Activated CD4-positive, alpha-beta T cell treated with anti-CD3 and anti-CD28 coated beads, Interleukin-2, amount 10 ng/mL, durations not matched to agents 24 days and 14 days (primary cell): Measurements from ENCODE around the gene RBBP8. TPM values are rescaled to one million over a fixed set of nuclear protein-coding genes. Genes with fewer than 3 reads are reported as not detected.

Experiments used
- DNase-seq: peaks from one replicate; pipeline ENCODE4 v3.0.0; 2022
- H3K27ac Mint-ChIP-seq: one replicate; pipeline ENCODE4 v1.8.0; 2022; ENCODE audit warnings: mild to moderate bottlenecking, mixed read lengths
- H3K27me3 Mint-ChIP-seq: one replicate; pipeline ENCODE4 v1.8.0; 2022; ENCODE audit warnings: mixed read lengths
- H3K36me3 Mint-ChIP-seq: one replicate; pipeline ENCODE4 v1.8.0; 2022; ENCODE audit warnings: low read depth, mild to moderate bottlenecking, mixed read lengths
- H3K4me1 Mint-ChIP-seq: one replicate; pipeline ENCODE4 v1.8.0; 2021; ENCODE audit warnings: mixed read lengths
- H3K4me3 Mint-ChIP-seq: one replicate; pipeline ENCODE4 v1.8.0; 2022; ENCODE audit warnings: mild to moderate bottlenecking, moderate library complexity, mixed read lengths
- H3K9me3 Mint-ChIP-seq: one replicate; pipeline ENCODE4 v1.8.0; 2021; ENCODE audit warnings: mixed read lengths
- intact Hi-C: fragments of 100-400 bp; cut with micrococcal nuclease; formaldehyde crosslinking; loops from one replicate; pipeline ENCODE4 v1.15.1; 2023
- total RNA-seq: library from RNA; stranded (reverse); gene quantifications from 2 replicates; pipeline ENCODE4 v1.2.3, GENCODE V29; 2022

RBBP8 gene
- total RNA-seq, 1 donor from 2014 or later, result 97.8 TPM

DNA sequence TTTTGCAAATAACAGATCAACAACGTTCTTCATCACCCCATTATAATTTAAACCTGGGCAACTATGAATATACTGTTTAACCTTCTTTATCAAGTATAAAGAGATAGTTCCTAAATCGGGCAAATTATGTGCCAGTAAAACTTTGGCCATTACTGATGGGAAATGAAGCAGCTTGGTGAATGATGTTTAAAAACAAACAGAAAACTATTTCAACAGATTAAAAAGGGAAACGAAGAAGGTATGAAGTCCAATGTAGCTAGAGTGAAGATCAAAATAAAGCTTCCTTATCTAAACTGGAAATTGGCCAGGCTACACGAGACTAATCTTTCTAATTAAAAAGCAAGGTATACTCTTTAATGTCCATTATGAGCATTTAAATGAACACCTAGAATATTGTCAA lies 6.7 kb upstream of the RBBP8 start:
- Mint-ChIP-seq H3K36me3 (no peaks in the 10 kb centered on the region), H3K4me1 (no peaks in the 10 kb centered on the region), H3K27ac (no peak overlapping the region), H3K27me3 (peaks cover 14% of the 10 kb centered on the region), H3K9me3 (no peaks in the 10 kb centered on the region), H3K4me3 (no peak overlapping the region)
- no peak for DNase-seq
- intact Hi-C loops, result no loop called here

- Mint-ChIP-seq H3K4me1 (peaks cover 7% of the 10 kb centered on the region), H3K27me3 (peaks cover 17% of the 10 kb centered on the region), H3K27ac (no peak overlapping the region), H3K4me3 (no peak overlapping the region), H3K9me3 (no peaks in the 10 kb centered on the region), H3K36me3 (no peaks in the 10 kb centered on the region)
- intact Hi-C loops, result no loop called here
- DNase-seq, result no peak
Measured at GRCh38 chr18:22928339-22928738, 4.8 kb upstream of the RBBP8 start.

DNA sequence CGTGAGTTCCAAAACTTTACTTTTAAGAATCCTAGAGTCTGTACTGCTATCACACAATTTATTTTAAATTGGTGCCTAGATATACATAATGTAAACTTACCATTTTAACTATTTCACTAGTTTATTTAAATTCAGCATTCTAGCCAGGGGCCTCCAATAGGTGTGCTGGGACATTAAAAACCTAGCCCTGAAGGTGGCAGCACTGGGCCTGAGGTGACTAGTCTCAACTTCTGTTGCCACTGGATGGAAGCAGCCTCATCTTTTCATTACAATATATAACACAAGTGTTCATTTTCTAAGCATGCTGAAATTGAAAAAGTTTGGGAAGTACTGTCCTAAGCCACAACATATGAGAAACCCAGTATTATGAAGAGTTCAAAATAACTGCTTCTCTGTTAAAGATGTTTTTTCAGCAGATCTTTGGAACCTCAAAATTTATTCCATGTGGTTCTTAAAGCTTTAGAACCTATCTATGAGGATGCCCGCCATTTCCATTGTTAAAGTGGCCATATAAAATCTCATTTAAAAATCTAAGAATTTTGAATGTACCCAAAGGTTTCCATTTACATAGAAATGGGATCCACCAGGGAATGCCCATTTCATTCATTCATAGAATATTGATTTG lies 2.9 kb upstream of the RBBP8 start:
- H3K27ac Mint-ChIP-seq, result no peak overlapping the region
- peak; percentile 95 for DNase-seq
- intact Hi-C loops, result loop anchor here (1.0 to 10.0 kb wide), 7 partner anchors 53 to 657 kb away; partner anchors contain the start of gene NPC1
- H3K4me3 Mint-ChIP-seq, result no peak overlapping the region
- peaks cover 10% of the 10 kb centered on the region for H3K27me3 Mint-ChIP-seq
- H3K9me3 Mint-ChIP-seq, result no peaks in the 10 kb centered on the region
- H3K4me1 Mint-ChIP-seq, result peaks cover 11% of the 10 kb centered on the region
- peaks cover 5% of the 10 kb centered on the region for H3K36me3 Mint-ChIP-seq

GRCh38 chr18:22932885-22933205 lies 283 bp upstream of the RBBP8 start:
- Mint-ChIP-seq H3K9me3 (no peaks in the 10 kb centered on the region), H3K27ac (peak overlapping the region; percentile 68), H3K4me3 (peak overlapping the region; percentile 89), H3K36me3 (peaks cover 13% of the 10 kb centered on the region), H3K27me3 (peaks cover 3% of the 10 kb centered on the region), H3K4me1 (peaks cover 17% of the 10 kb centered on the region)
- DNase-seq, result no peak
- intact Hi-C loops, result loop anchor here (5.0 to 10.0 kb wide), 5 partner anchors 121 to 654 kb away; partner anchors contain the start of gene NPC1

DNA sequence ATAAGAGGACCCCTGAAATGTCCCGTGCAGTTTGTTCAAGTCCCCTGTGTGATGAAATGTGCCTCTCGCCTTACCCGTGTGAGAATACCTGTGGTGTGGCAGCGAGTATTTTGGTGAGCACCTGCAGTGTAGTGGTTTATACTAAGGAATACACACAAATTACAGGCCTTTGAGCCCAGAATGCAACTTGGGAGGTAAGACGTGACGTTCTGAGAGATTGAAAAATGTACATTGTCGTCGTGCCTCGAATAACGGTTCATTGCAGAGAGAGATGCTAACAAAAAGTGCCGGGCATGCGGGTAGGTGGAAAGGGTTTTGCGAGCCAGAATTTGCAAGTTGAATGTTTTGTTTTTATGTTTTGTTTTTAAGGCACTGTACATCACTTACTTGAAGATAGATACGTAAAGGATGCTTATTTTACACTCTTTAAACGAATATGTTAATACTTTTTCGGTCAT lies 867 bp downstream of the RBBP8 start:
- Mint-ChIP-seq H3K4me3 (peak overlapping the region; percentile 89), H3K27me3 (peaks cover 3% of the 10 kb centered on the region), H3K4me1 (peaks cover 21% of the 10 kb centered on the region), H3K9me3 (no peaks in the 10 kb centered on the region), H3K27ac (peak overlapping the region; percentile 96), H3K36me3 (peaks cover 22% of the 10 kb centered on the region)
- intact Hi-C loops, result loop anchor here (5.0 to 10.0 kb wide), 5 partner anchors 122 to 653 kb away; partner anchors contain the start of gene NPC1
- no peak for DNase-seq

GRCh38 chr18:22934789-22935188 lies 1.7 kb downstream of the RBBP8 start:
- peak overlapping the region; percentile 89 for H3K4me3 Mint-ChIP-seq
- intact Hi-C loops, result loop anchor here (5.0 to 10.0 kb wide), 5 partner anchors 122 to 653 kb away; partner anchors contain the start of gene NPC1
- H3K9me3 Mint-ChIP-seq, result no peaks in the 10 kb centered on the region
- peaks cover 28% of the 10 kb centered on the region for H3K36me3 Mint-ChIP-seq
- no peak for DNase-seq
- peaks cover 3% of the 10 kb centered on the region for H3K27me3 Mint-ChIP-seq
- no peak overlapping the region for H3K27ac Mint-ChIP-seq
- peaks cover 26% of the 10 kb centered on the region for H3K4me1 Mint-ChIP-seq

GRCh38 chr18:22935431-22935830 lies 2.3 kb downstream of the RBBP8 start:
- intact Hi-C loops, result loop anchor here (10.0 kb wide), 2 partner anchors 299 to 439 kb away; no protein-coding TSS in a partner anchor
- no peak overlapping the region for H3K27ac Mint-ChIP-seq
- peaks cover 28% of the 10 kb centered on the region for H3K4me1 Mint-ChIP-seq
- H3K27me3 Mint-ChIP-seq, result peaks cover 3% of the 10 kb centered on the region
- no peaks in the 10 kb centered on the region for H3K9me3 Mint-ChIP-seq
- H3K4me3 Mint-ChIP-seq, result peak overlapping the region; percentile 57
- H3K36me3 Mint-ChIP-seq, result peaks cover 31% of the 10 kb centered on the region
- DNase-seq, result no peak

- Mint-ChIP-seq H3K4me1 (peaks cover 28% of the 10 kb centered on the region), H3K27me3 (peaks cover 3% of the 10 kb centered on the region), H3K27ac (no peak overlapping the region), H3K36me3 (peaks cover 37% of the 10 kb centered on the region), H3K4me3 (peak overlapping the region; percentile 22), H3K9me3 (no peaks in the 10 kb centered on the region)
- intact Hi-C loops, result loop anchor here (10.0 kb wide), 2 partner anchors 298 to 438 kb away; no protein-coding TSS in a partner anchor
- no peak for DNase-seq
Measured at GRCh38 chr18:22936515-22936914, 3.4 kb downstream of the RBBP8 start.

DNA sequence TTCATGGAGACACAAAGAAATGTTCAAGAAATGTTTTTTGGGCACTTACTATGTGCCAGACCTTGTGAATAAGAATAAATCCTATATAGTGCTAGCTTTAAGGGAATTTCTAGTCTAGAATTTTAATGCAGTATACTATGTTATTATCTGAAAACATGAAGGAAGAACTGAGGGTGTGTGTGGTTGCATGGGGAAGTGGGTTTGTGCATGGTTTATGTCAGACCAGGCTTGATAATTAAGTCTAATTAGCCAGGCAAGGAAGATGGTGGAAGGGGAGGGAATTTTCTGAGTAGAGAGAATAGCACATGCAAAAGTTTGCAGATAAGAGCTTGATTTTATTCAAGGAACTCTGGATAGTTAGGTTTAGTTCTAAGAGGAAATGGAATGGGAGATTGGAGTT lies 6.5 kb downstream of the RBBP8 start:
- Mint-ChIP-seq H3K27me3 (no peaks in the 10 kb centered on the region), H3K9me3 (no peaks in the 10 kb centered on the region), H3K27ac (no peak overlapping the region), H3K4me3 (no peak overlapping the region), H3K36me3 (peaks cover 36% of the 10 kb centered on the region), H3K4me1 (peaks cover 19% of the 10 kb centered on the region)
- intact Hi-C loops, result loop anchor here (10.0 kb wide), 2 partner anchors 295 to 435 kb away; no protein-coding TSS in a partner anchor
- DNase-seq, result no peak

DNA sequence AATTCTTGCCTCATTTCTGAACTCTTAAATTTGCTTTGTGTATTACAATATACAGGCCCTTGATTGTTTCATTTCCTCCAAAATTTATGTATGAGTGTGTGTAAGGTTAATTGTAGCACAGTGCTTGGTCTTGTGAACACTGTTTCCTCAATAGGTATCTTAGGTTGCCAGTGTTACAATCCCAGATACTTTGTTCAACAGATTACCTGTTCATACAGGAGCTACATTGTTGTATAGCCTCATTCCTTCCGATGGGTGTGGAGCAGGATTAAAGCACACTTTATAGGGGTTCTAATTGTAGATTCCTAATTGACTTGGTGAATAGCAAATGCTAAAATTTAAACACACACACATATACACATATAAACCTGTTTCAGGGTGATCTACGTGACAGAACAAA lies 10.7 kb downstream of the RBBP8 start:
- no peak overlapping the region for H3K27ac Mint-ChIP-seq
- H3K4me3 Mint-ChIP-seq, result no peak overlapping the region
- peaks cover 32% of the 10 kb centered on the region for H3K36me3 Mint-ChIP-seq
- no peaks in the 10 kb centered on the region for H3K27me3 Mint-ChIP-seq
- DNase-seq, result no peak
- no peaks in the 10 kb centered on the region for H3K9me3 Mint-ChIP-seq
- H3K4me1 Mint-ChIP-seq, result peaks cover 10% of the 10 kb centered on the region
- intact Hi-C loops, result loop anchor here (2.0 kb wide), 1 partner anchor 29 kb away; no protein-coding TSS in a partner anchor

GRCh38 chr18:22946217-22946616 lies 13.1 kb downstream of the RBBP8 start:
- intact Hi-C loops, result no loop called here
- Mint-ChIP-seq H3K27ac (no peak overlapping the region), H3K4me1 (peaks cover 3% of the 10 kb centered on the region), H3K4me3 (no peak overlapping the region), H3K36me3 (peaks cover 35% of the 10 kb centered on the region), H3K9me3 (no peaks in the 10 kb centered on the region), H3K27me3 (no peaks in the 10 kb centered on the region)
- DNase-seq, result no peak

- peaks cover 41% of the 10 kb centered on the region for H3K36me3 Mint-ChIP-seq
- no peak for DNase-seq
- no peaks in the 10 kb centered on the region for H3K27me3 Mint-ChIP-seq
- H3K27ac Mint-ChIP-seq, result no peak overlapping the region
- peaks cover 1% of the 10 kb centered on the region for H3K9me3 Mint-ChIP-seq
- no peak overlapping the region for H3K4me3 Mint-ChIP-seq
- intact Hi-C loops, result no loop called here
- peaks cover 4% of the 10 kb centered on the region for H3K4me1 Mint-ChIP-seq
Measured at GRCh38 chr18:22946846-22947245, 13.7 kb downstream of the RBBP8 start.

- Mint-ChIP-seq H3K27me3 (no peaks in the 10 kb centered on the region), H3K27ac (no peak overlapping the region), H3K4me3 (no peak overlapping the region), H3K9me3 (peaks cover 6% of the 10 kb centered on the region), H3K36me3 (peaks cover 72% of the 10 kb centered on the region), H3K4me1 (peaks cover 16% of the 10 kb centered on the region)
- intact Hi-C loops, result no loop called here
- DNase-seq, result no peak
Measured at GRCh38 chr18:22951823-22952222, 18.7 kb downstream of the RBBP8 start.

DNA sequence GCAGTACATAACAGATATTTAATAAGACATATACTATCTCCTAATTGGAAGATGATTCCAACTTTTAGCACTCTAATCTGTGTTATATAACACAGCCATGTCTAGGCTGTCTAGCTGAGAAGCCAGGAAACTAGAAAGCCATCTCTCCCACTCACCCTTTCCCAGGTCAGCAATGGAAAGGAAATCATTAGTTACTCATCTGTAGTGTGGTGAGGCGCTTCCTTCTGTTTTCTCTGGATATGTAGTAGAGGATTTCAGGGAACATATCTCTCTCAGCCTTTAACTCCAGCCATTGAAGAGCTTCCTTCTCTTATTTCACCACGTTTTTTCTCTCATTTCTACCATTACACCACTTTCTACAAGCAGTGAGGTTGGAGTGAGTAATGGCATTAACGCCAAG lies 19.4 kb downstream of the RBBP8 start:
- Mint-ChIP-seq H3K27ac (no peak overlapping the region), H3K4me3 (no peak overlapping the region), H3K27me3 (no peaks in the 10 kb centered on the region), H3K36me3 (peaks cover 70% of the 10 kb centered on the region), H3K9me3 (peaks cover 6% of the 10 kb centered on the region), H3K4me1 (peaks cover 18% of the 10 kb centered on the region)
- DNase-seq, result no peak
- intact Hi-C loops, result no loop called here
